Measurements from ENCODE around the gene ALG14.
"Not testable (repeated sequence)": the region's sequence is repeated elsewhere in the genome, so short reads cannot be mapped to it uniquely, and the experiment has no call there.

The ALG14 gene

GRCh38 chr1:95041491-95042165 lies 31.1 kb downstream of the ALG14 start:
- DNase-seq: no peak

- no peak for DNase-seq
Measured at GRCh38 chr1:95040032-95040525, 32.7 kb downstream of the ALG14 start.

GRCh38 chr1:95039360-95040031 lies 33.3 kb downstream of the ALG14 start:
- DNase-seq: no peak

- DNase-seq: no peak
Measured at GRCh38 chr1:95035536-95035935, 37.2 kb downstream of the ALG14 start.

GRCh38 chr1:95034506-95034905 lies 38.2 kb downstream of the ALG14 start:
- DNase-seq: no peak

GRCh38 chr1:95033843-95034242 lies 38.9 kb downstream of the ALG14 start:
- DNase-seq: no peak

GRCh38 chr1:95029532-95029931 lies 43.2 kb downstream of the ALG14 start:
- no peak for DNase-seq

- DNase-seq: no peak
Measured at GRCh38 chr1:95028954-95029353, 43.8 kb downstream of the ALG14 start.

GRCh38 chr1:95027046-95027445 lies 45.7 kb downstream of the ALG14 start:
- no peak for DNase-seq

- no peak for DNase-seq
Measured at GRCh38 chr1:95023399-95024043, 49.2 kb downstream of the ALG14 start.

- no peak for DNase-seq
Measured at GRCh38 chr1:95022644-95022926, 50.2 kb downstream of the ALG14 start.

- DNase-seq: no peak
Measured at GRCh38 chr1:95021805-95022643, 50.7 kb downstream of the ALG14 start.

GRCh38 chr1:95021119-95021518 lies 51.6 kb downstream of the ALG14 start:
- no peak for DNase-seq

GRCh38 chr1:95019466-95019865 lies 53.3 kb downstream of the ALG14 start:
- not testable (repeated sequence) for DNase-seq

- DNase-seq: no peak
Measured at GRCh38 chr1:95018602-95019369, 54.0 kb downstream of the ALG14 start.

- no peak for DNase-seq
Measured at GRCh38 chr1:95017775-95018174, 55.0 kb downstream of the ALG14 start.

GRCh38 chr1:95015076-95015475 lies 57.7 kb downstream of the ALG14 start:
- DNase-seq: no peak

GRCh38 chr1:95013950-95014574 lies 58.7 kb downstream of the ALG14 start:
- no peak for DNase-seq

GRCh38 chr1:95012389-95012788 lies 60.4 kb downstream of the ALG14 start:
- no peak for DNase-seq

- DNase-seq: no peak
Measured at GRCh38 chr1:95010158-95010557, 62.6 kb downstream of the ALG14 start.

GRCh38 chr1:95007687-95008086 lies 65.1 kb downstream of the ALG14 start:
- no peak for DNase-seq

GRCh38 chr1:95006681-95007080 lies 66.1 kb downstream of the ALG14 start:
- peak; percentile 94 for DNase-seq
